NOMO-1 treated with dmso at 0.1 percent for 144 hours (cell line): ENCODE results near the gene CHRM5.
A peak's percentile ranks its signal among the peaks of the same experiment; 100 is the strongest.

ENCODE experiments used
- DNase-seq: peaks from one replicate; lab custom pipeline; 2025; ENCODE audit not compliant: unreplicated experiment; lab: John Stamatoyannopoulos, UW

CHRM5 gene

GRCh38 chr15:33968224-33968623 is at the start of gene CHRM5:
Gene CHRM5, plus strand, starts transcription at chr15:33968497. Its CDS starts 94,221 bp downstream, at chr15:34062718.
- DNase-seq = no peak

- no peak for DNase-seq
Observed at GRCh38 chr15:33923446-33923845, 44.9 kb upstream of the CHRM5 start.

- DNase-seq = no peak
Observed at GRCh38 chr15:33926260-33926659, 42.0 kb upstream of the CHRM5 start.

- DNase-seq = no peak
Observed at GRCh38 chr15:33932734-33933133, 35.6 kb upstream of the CHRM5 start.

GRCh38 chr15:33934396-33934795 is 33.9 kb upstream of the CHRM5 start:
- DNase-seq = no peak

- DNase-seq = no peak
Observed at GRCh38 chr15:33934921-33935320, 33.4 kb upstream of the CHRM5 start.

- no peak for DNase-seq
Observed at GRCh38 chr15:33941279-33942063, 26.8 kb upstream of the CHRM5 start.

GRCh38 chr15:33946152-33946551 is 22.1 kb upstream of the CHRM5 start:
- DNase-seq = no peak

GRCh38 chr15:33955945-33956344 is 12.4 kb upstream of the CHRM5 start:
- DNase-seq = no peak

- DNase-seq = no peak
Observed at GRCh38 chr15:33956397-33956796, 11.9 kb upstream of the CHRM5 start.

- peak; percentile 26 for DNase-seq
Observed at GRCh38 chr15:33959844-33960548, 8.3 kb upstream of the CHRM5 start.

- DNase-seq = no peak
Observed at GRCh38 chr15:33960549-33960935, 7.8 kb upstream of the CHRM5 start.

GRCh38 chr15:33963831-33964664 is 4.2 kb upstream of the CHRM5 start:
- no peak for DNase-seq

- no peak for DNase-seq
Observed at GRCh38 chr15:33964665-33965040, 3.6 kb upstream of the CHRM5 start.

GRCh38 chr15:33968821-33969220 is 524 bp downstream of the CHRM5 start:
- no peak for DNase-seq

GRCh38 chr15:33971811-33972210 is 3.5 kb downstream of the CHRM5 start:
- no peak for DNase-seq

- no peak for DNase-seq
Observed at GRCh38 chr15:33975022-33975565, 6.8 kb downstream of the CHRM5 start.

GRCh38 chr15:33980159-33980558 is 11.9 kb downstream of the CHRM5 start:
- no peak for DNase-seq

- no peak for DNase-seq
Observed at GRCh38 chr15:33982516-33982915, 14.2 kb downstream of the CHRM5 start.

GRCh38 chr15:33985287-33985686 is 17.0 kb downstream of the CHRM5 start:
- no peak for DNase-seq

GRCh38 chr15:33985751-33986150 is 17.5 kb downstream of the CHRM5 start:
- DNase-seq = no peak
